Brain microvascular endothelial cell (primary cell): ENCODE data around the gene SDK1.

Source experiments
- DNase-seq: peaks from one replicate; pipeline ENCODE4 v3.0.0-alpha.2; 2020
- H3K27ac ChIP-seq: fragments of 250-450 bp; sonication (Bioruptor Pico); 2 replicates; pipeline ENCODE4 v1.5.1; 2020; ENCODE audit warnings: mild to moderate bottlenecking, moderate library complexity
- H3K27me3 ChIP-seq: fragments of 250-450 bp; sonication (Bioruptor Pico); replicated peaks from 2 replicates; pipeline ENCODE4 v1.5.1; 2020; ENCODE audit warnings: mild to moderate bottlenecking
- H3K36me3 ChIP-seq: fragments of 250-450 bp; sonication (Bioruptor Pico); replicated peaks from 2 replicates; pipeline ENCODE4 v1.5.1; 2020; ENCODE audit warnings: mild to moderate bottlenecking
- H3K4me3 ChIP-seq: 2 replicates; pipeline ENCODE4 v1.5.1; 2011; ENCODE audit warnings: low read depth, mild to moderate bottlenecking, control low read depth, low read length, moderate library complexity
- in situ Hi-C: cut with HindIII; loops from 2 replicates; pipeline ENCODE4 v1.10.0; 2017; ENCODE audit warnings: low sequenced_read_pairs, low pct_ligation_motif_present
- TF ChIP-seq, protein P1 (sequence below): IDR thresholded peaks from 2 replicates; pipeline ENCODE4 v1.5.1; 2011; ENCODE audit warnings: low read depth, mild to moderate bottlenecking, moderate library complexity, low read length, control low read depth, inconsistent platforms; ENCODE audit errors: missing control alignments

SDK1 gene

DNA sequence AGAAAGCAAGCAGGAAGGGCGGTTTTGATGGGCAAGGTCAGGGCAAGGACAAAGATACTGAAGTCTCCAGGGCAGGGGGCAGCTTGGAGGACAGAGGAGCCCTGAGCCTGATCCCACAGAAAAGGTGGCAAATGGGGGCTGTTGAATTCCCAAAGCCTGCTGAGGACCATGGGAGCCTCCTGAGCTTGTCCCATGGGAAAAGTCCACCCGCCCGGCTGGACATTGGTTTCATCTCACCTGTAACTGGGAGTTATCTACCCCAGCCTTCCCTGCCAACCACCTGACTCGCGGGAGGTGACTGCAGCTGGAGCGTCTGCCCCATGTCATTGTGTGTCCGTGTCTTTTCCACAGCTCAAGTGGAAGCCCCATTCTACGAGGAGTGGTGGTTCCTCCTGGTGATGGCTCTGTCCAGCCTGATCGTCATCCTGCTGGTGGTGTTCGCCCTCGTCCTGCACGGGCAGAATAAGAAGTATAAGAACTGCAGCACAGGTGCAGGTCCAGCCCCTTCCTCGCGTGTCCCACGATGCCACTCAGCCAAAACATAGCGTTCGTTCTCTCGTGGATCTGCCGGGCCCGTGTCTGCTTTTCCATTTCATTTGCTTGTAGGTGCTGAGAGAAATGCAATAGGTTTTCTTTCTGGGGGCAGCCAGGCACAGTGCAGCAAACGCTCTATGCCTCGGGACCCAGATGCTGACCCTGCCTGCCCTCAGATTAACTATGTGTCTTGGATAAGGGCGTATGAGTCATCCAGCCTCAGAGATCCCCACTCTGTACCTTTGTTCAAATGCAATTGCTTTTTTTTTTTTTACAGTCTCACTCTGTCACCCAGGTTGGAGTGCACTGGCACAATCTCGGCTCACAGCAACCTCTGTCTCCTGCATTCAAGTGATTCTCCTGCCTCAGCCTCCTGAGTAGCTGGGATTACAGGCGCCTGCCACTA lies 936.5 kb downstream of the SDK1 start:
- H3K36me3 ChIP-seq, result no peaks in the 10 kb centered on the region
- TF ChIP-seq, protein P1, sequence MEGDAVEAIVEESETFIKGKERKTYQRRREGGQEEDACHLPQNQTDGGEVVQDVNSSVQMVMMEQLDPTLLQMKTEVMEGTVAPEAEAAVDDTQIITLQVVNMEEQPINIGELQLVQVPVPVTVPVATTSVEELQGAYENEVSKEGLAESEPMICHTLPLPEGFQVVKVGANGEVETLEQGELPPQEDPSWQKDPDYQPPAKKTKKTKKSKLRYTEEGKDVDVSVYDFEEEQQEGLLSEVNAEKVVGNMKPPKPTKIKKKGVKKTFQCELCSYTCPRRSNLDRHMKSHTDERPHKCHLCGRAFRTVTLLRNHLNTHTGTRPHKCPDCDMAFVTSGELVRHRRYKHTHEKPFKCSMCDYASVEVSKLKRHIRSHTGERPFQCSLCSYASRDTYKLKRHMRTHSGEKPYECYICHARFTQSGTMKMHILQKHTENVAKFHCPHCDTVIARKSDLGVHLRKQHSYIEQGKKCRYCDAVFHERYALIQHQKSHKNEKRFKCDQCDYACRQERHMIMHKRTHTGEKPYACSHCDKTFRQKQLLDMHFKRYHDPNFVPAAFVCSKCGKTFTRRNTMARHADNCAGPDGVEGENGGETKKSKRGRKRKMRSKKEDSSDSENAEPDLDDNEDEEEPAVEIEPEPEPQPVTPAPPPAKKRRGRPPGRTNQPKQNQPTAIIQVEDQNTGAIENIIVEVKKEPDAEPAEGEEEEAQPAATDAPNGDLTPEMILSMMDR, result no peak
- no peak overlapping the region for H3K27ac ChIP-seq
- no peak for DNase-seq
- in situ Hi-C loops, result no loop called here
- no peak overlapping the region for H3K4me3 ChIP-seq
- H3K27me3 ChIP-seq, result no peaks in the 10 kb centered on the region

DNA sequence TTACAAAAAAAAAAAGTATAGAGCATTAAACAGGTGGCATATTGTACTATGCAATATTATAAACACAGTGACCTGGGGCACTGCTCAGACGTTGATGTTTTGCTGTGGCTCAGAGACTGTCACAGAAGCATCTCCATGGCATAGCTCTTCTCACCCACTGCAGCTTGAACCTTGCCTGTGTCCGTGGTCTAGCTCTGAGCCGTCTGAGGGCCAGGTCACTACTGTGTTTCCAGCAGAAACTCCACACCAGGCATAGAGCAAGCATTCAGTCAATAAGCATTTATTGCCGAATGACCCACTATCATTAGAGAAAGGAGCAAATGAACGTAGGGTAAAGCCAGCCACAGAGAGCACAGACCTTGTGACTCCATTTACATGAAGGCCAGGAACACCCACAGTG lies 937.8 kb downstream of the SDK1 start:
- H3K4me3 ChIP-seq, result no peak overlapping the region
- in situ Hi-C loops, result no loop called here
- TF ChIP-seq, protein P1, result no peak
- no peak overlapping the region for H3K27ac ChIP-seq
- no peaks in the 10 kb centered on the region for H3K36me3 ChIP-seq
- no peaks in the 10 kb centered on the region for H3K27me3 ChIP-seq
- no peak for DNase-seq

DNA sequence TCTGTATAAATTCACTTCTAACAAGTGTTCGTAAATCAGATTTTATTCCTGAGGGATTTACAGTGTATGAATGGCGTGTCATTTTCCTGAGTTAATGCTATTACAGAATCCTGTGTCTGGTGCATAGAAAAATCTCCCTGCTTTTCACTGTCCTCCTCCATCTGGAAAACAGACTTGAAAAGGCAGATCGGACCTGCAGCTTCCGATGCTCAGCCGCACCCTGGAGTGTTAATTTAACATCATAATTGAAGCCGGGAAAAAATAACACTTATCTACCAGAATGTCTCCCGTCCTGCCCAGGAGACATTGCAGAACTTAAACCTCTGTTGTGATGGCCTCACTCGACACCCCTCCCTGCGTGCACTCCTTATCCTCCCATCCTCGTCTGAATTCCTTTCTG lies 939.0 kb downstream of the SDK1 start:
- Histone ChIP-seq H3K36me3 (no peaks in the 10 kb centered on the region), H3K4me3 (no peak overlapping the region), H3K27me3 (no peaks in the 10 kb centered on the region), H3K27ac (no peak overlapping the region)
- TF ChIP-seq, protein P1, result no peak
- in situ Hi-C loops, result no loop called here
- no peak for DNase-seq

DNA sequence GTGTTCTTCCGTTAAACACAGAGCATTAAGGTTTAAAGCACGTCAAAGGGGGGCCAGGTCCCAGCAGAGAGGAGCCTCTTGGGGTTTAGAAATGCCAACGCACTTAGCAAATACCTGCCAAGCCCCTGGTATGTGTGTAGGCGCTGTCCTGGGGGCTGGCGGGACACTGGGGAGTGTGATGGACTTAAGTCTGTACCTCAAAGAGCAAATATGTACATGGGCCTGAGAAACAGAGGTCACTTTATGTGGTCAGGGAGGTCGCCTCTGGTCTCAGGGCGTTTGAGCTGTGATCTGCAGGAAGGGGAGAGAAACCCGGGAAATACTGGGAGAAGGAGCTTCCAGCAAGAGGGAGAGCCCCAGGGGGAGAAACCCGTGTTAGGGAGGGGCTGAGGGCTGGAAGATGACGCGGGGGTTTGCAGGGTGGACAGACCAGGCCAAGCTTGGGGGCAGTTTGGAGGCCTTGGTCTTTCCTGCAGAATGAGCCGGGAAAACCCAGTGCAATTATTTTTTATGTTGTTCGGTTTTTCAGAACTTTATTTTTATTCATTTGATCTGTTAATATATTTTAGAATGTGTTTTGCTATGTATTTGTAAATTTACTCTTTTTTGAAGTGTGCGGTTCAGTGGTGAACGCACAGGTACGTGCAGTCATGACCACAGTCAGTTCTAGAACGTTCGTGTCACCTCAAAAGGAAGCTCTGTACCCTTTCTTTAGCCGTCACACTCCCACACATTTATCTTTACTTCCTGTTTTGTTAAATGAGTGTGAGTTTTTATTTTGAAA lies 939.7 kb downstream of the SDK1 start:
- TF ChIP-seq, protein P1, result no peak
- no peak for DNase-seq
- in situ Hi-C loops, result no loop called here
- no peak overlapping the region for H3K4me3 ChIP-seq
- no peaks in the 10 kb centered on the region for H3K27me3 ChIP-seq
- no peak overlapping the region for H3K27ac ChIP-seq
- H3K36me3 ChIP-seq, result no peaks in the 10 kb centered on the region

DNA sequence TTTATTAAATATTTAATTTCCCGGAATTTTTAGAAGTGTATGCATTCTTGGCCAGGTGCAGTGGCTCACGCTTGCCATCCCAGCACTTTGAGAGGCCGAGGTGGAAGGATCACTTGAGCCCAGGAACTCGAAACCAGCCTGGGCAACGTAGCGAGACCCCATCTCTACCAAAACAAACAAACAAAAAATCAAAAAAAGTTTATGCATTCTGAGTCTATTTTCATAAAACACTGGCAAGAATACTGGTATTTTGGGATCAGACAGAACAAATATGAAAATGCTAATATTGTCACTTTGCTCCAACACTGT lies 940.2 kb downstream of the SDK1 start:
- in situ Hi-C loops, result no loop called here
- no peaks in the 10 kb centered on the region for H3K27me3 ChIP-seq
- TF ChIP-seq, protein P1, result no peak
- no peak for DNase-seq
- no peak overlapping the region for H3K4me3 ChIP-seq
- H3K27ac ChIP-seq, result no peak overlapping the region
- H3K36me3 ChIP-seq, result no peaks in the 10 kb centered on the region
